ENCODE data around the gene PPP2R2C. TPM values are rescaled to one million over a fixed set of nuclear protein-coding genes. Genes with fewer than 3 reads are reported as not detected.

The PPP2R2C gene
- polyA plus RNA-seq, 1 donor (not counting 4 experiments of a cell fraction or from before 2014, with no cell fraction given): 12.3 TPM

GRCh38 chr4:6478546-6479220 lies 6.3 kb upstream of the PPP2R2C start:
- Histone ChIP-seq H3K4me1 (ENCODE audit: control insufficient read depth, extremely low read depth, insufficient read depth, low read length) (peaks cover 7% of the 10 kb centered on the region), H3K4me3 (ENCODE audit: control insufficient read depth in 2 of 3, extremely low read depth in 1 of 3, insufficient read depth in 2 of 3, low read depth in 1 of 3, low read length in 3 of 3) (no peak overlapping the region), H3K9me3 (ENCODE audit: control insufficient read depth, low read depth, low read length) (no peaks in the 10 kb centered on the region), H4K20me1 (ENCODE audit: control insufficient read depth, extremely low read depth, insufficient read depth, low read length) (peaks cover 3% of the 10 kb centered on the region), H3K9ac (ENCODE audit: control insufficient read depth, extremely low read depth, insufficient read depth, low read length) (no peak overlapping the region), H2AFZ (ENCODE audit: control insufficient read depth, low read length) (no peak overlapping the region), H3K4me2 (ENCODE audit: control insufficient read depth, extremely low read depth, insufficient read depth, low read depth, low read length) (no peak overlapping the region), H3K9me1 (ENCODE audit: control insufficient read depth, extremely low read depth, insufficient read depth, low read length) (no peaks in the 10 kb centered on the region), H3K79me2 (ENCODE audit: control insufficient read depth, insufficient read depth, low read length) (no peaks in the 10 kb centered on the region), H3K36me3 (ENCODE audit: control insufficient read depth in 2 of 2, extremely low read depth in 1 of 2, insufficient read depth in 2 of 2, low read length in 2 of 2) (no peaks in the 10 kb centered on the region), H3K27ac (ENCODE audit: control insufficient read depth, insufficient read depth, low read length) (no peak overlapping the region), H3K27me3 (ENCODE audit: control insufficient read depth, extremely low read depth, insufficient read depth, low read length) (peaks cover 4% of the 10 kb centered on the region)
- FAIRE-seq (no peak), DNase-seq (ENCODE audit: low read depth, low spot score) (no peak)
- dilution Hi-C loops (cut with MboI; ENCODE audit: extremely low pct_ligation_motif_present, low sequenced_read_pairs): no loop called here
- TF ChIP-seq EZH2 (IDR thresholded peaks at IDR 0.05; ENCODE audit: low read length): no peak
- TF ChIP-seq CTCF (optimal IDR thresholded peaks at IDR 0.05 in 1 of 3, IDR thresholded peaks at IDR 0.05 in 1 of 3, conservative IDR thresholded peaks at IDR 0.05 in 1 of 3; ENCODE audit: extremely low read depth in 1 of 3, insufficient read depth in 2 of 3, low read length in 3 of 3): no peak

GRCh38 chr4:6476893-6477292 lies 4.5 kb upstream of the PPP2R2C start:
- Histone ChIP-seq H3K9me3 (ENCODE audit: control insufficient read depth, low read depth, low read length) (no peaks in the 10 kb centered on the region), H3K36me3 (ENCODE audit: control insufficient read depth in 2 of 2, extremely low read depth in 1 of 2, insufficient read depth in 2 of 2, low read length in 2 of 2) (no peaks in the 10 kb centered on the region), H3K27me3 (ENCODE audit: control insufficient read depth, extremely low read depth, insufficient read depth, low read length) (peaks cover 10% of the 10 kb centered on the region), H2AFZ (ENCODE audit: control insufficient read depth, low read length) (no peak overlapping the region), H3K9ac (ENCODE audit: control insufficient read depth, extremely low read depth, insufficient read depth, low read length) (no peak overlapping the region), H3K9me1 (ENCODE audit: control insufficient read depth, extremely low read depth, insufficient read depth, low read length) (no peaks in the 10 kb centered on the region), H3K79me2 (ENCODE audit: control insufficient read depth, insufficient read depth, low read length) (no peaks in the 10 kb centered on the region), H4K20me1 (ENCODE audit: control insufficient read depth, extremely low read depth, insufficient read depth, low read length) (peaks cover 3% of the 10 kb centered on the region), H3K4me3 (ENCODE audit: control insufficient read depth in 2 of 3, extremely low read depth in 1 of 3, insufficient read depth in 2 of 3, low read depth in 1 of 3, low read length in 3 of 3) (no peak overlapping the region), H3K4me1 (ENCODE audit: control insufficient read depth, extremely low read depth, insufficient read depth, low read length) (peaks cover 7% of the 10 kb centered on the region), H3K4me2 (ENCODE audit: control insufficient read depth, extremely low read depth, insufficient read depth, low read depth, low read length) (no peak overlapping the region), H3K27ac (ENCODE audit: control insufficient read depth, insufficient read depth, low read length) (no peak overlapping the region)
- no peak for DNase-seq (ENCODE audit: low read depth, low spot score)
- FAIRE-seq: no peak
- dilution Hi-C loops (cut with MboI; ENCODE audit: extremely low pct_ligation_motif_present, low sequenced_read_pairs): no loop called here
- TF ChIP-seq EZH2 (IDR thresholded peaks at IDR 0.05; ENCODE audit: low read length) (no peak), CTCF (optimal IDR thresholded peaks at IDR 0.05 in 1 of 3, IDR thresholded peaks at IDR 0.05 in 1 of 3, conservative IDR thresholded peaks at IDR 0.05 in 1 of 3; ENCODE audit: extremely low read depth in 1 of 3, insufficient read depth in 2 of 3, low read length in 3 of 3) (no peak)
